Raji (cell line): ENCODE results near the gene ARL5A.

Source experiments
- POLR2A ChIP-seq: IDR thresholded peaks from 2 replicates; pipeline ENCODE4 v1.6.1; 2011; ENCODE audit warnings: low read depth, low read length, control low read depth; ENCODE audit not compliant: insufficient read depth

ARL5A gene

DNA sequence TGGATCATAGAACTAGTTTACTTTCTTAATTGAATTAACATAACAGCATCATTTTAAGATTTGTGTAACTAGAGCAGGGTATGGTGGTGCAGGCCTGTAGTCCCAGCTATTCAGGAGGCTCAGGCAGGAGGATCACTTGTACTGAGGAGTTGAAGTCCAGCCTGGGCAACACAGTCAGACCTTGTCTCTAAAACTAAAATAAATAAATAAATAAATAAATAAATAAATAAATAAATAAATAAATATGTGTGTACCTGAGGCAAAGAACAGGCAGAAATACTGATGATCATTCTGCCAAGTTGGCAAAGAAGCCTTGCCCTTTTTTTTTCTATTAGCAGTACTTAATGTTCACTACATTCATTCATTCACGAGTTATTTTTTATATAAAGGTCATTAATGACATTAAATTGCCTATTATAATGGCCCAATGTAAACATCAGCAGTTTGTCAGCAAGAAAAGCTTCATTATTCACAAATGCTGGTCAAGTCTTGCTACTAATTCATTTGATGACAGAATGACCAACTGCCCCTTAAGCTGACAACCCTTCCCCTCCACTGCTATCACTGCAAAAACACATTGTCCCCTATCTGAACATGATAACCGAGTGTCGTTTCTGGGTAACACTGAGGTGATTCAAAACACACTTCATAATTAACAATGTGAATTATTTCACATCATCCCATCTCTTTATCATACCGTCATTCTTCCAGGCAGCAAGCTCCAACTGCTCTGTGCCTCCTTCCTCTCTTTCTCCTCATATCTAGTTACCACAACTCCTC is 39.0 kb downstream of the ARL5A start:
- no peak for TF ChIP-seq POLR2A

DNA sequence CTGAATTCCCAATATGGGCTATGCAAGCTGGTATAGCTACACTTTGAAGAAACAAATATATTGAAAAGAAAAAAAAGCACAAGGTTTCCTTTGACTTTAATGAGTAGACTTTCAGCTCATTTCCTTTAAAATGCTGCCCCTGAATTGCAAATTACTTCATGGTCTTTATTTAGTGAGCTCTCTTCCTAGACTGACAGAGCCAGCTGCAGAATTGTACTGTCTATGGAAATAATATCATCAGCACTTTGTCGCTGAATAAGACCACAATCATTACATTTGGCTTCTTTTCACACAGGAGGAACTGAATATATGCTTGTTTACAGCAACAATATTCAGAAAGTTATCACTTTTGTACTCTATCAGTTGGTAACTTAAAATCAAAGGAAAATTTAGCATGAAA is 41.7 kb downstream of the ARL5A start:
- no peak for TF ChIP-seq POLR2A

DNA sequence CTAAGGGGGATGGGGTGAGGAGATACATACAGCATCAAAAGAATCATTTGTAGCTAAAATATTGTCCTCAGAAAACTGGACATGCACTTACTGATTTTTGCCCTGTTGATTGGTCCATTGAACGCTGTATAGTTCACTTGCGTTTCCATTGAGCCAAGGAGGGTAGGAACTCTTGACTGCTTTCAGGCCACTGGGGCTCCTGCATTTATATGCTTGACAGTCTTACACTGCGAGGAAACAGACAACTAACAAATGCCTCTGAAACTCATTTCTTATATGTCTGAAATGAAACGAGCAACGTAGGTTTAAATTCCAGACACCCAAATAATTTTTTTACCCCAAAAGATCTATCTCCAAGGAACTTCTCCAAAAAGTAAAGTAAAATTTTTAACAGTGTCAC is 42.1 kb downstream of the ARL5A start:
- no peak for TF ChIP-seq POLR2A

DNA sequence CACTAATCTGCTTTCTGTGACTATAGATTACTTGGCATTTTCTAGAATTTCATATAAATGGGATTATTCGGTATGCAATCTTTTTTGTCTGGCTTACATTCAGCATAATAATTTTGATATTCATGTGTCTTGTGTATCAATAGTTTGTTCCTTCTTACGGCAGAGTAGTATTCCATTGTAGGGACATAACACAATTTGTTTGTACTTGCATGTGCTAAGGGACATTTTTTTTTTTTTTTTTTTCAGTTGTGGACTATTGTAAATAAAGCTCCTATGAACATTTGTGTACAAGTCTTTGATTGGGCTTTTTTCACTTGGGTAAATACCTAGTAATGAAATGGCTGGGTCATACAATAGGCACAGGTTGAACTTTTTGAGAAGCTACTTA is 45.1 kb downstream of the ARL5A start:
- TF ChIP-seq POLR2A, result no peak

DNA sequence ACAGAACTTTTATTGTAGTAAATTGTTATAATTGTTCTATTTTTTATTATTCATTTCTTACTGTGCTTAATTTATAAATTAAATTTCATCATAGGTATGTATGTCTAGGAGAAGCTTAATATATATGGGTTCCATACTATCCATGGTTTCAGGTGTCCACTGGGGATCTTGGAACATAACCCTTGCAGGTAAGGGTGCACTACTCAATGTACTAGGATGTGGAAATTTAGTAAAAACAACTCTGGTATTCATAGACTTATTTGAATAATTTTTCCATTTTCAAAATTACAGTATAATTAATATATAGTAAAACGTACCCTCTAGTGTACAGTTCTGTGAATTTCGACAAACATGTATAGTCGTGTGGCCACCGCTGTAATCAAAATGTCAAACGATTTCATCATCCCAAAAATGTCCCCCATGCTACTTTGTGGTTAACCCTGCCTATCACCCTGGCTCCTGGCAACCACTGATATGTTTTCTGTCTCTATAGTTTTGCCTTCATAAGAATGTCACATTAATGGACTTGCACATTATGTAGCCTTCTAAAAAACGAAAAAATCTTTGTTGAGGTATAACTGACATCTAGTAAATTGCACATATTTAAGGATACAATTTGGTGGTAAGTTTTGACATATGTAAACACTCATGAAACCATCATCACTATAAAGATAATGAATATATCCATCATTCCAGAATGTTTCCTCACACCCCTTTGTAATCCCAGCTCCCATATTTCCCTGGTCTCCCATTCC is 45.7 kb downstream of the ARL5A start:
- no peak for TF ChIP-seq POLR2A

DNA sequence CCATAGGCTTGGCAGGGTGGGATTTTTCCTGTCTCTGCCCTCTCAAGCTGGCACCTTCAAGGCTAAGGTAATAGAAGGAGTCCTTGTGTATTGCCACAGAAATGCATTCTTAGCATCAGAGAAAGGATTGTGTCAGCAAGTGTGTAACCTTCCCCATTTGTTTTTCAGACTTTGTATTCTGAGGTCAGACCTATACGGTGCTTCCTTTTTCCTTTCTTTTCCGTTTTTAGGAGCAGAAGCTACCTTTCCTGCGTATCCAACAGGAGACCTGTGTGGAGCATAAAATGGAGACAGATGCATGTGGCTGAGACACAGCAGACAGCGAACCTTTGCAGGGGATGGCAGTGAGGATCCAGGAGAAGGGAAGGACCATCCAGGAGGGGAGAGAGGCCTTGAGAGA is 46.6 kb downstream of the ARL5A start:
- TF ChIP-seq POLR2A, result no peak

DNA sequence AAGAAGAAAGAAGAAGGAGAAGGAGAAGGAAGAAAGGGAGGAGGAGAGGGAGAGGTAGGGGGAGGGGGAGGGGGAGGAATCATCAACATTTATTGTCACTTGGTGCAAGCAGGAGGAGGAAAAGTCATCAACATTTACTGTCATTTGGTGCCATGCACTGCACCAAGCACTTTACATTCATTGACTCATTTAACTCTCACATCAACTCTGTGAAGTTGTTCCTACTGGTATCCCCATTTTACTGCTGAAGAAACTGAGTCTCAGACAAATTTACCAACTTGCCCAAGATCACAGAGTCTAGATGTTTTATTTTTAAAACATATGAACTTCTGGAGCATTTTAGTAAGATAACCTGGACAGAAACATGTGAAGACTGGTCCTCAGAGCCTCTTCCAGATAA is 47.3 kb downstream of the ARL5A start:
- no peak for TF ChIP-seq POLR2A

DNA sequence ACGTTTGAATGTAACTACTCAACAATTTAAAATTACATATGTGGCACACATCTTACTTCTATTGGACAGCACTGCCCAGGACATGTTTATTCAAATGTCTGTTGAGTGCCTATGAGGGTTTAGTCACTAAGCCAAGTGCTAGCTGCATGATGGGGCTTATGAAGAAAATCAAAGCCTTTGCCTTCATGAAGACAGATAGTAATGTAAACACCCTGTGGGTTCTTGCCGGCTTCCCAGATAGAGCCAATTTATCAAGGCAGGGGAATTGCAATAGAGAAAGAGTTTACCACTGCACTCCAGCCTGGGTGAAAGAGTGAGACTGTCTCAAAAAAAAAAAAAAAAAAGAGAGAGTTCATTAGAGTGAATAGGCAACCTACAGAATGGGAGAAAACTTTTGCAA is 50.3 kb downstream of the ARL5A start:
- TF ChIP-seq POLR2A, result no peak

DNA sequence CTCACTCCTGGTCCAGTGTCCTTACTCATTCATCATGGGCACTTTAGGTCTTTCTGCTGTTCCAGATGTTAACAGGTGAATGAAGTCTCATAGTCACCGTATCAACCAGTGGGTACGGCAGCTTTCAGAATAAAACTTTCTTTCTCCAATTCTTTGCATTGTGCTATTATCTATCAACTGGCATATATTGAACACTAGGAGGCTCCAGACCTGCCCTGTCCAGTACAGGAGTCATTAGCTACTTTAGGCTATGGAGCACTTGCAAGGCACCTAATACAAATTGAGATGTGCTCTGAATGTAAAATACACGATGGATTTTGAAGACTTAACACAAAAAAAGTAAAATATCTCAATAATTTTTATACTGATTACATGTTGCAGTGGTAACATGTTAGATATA is 50.7 kb downstream of the ARL5A start:
- TF ChIP-seq POLR2A, result no peak

DNA sequence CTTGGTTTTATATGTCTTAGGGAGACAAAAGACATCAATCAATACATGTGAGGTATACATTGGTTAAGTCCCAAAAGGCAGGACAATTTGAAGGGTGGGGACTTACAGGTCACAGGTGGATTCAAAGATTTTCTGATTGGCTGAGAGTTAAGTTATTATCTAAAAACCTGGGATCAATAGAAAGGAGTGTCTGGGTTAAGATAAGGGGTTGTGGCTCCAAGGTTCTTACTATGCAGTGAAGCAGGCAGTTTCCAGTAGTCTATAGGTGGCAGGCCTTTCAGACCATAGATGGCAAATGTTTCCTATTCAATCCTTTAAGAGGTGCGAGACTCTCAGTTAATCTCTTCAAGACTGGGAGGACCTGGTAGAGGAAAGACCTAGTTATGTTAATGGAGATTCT is 51.9 kb downstream of the ARL5A start:
- no peak for TF ChIP-seq POLR2A

DNA sequence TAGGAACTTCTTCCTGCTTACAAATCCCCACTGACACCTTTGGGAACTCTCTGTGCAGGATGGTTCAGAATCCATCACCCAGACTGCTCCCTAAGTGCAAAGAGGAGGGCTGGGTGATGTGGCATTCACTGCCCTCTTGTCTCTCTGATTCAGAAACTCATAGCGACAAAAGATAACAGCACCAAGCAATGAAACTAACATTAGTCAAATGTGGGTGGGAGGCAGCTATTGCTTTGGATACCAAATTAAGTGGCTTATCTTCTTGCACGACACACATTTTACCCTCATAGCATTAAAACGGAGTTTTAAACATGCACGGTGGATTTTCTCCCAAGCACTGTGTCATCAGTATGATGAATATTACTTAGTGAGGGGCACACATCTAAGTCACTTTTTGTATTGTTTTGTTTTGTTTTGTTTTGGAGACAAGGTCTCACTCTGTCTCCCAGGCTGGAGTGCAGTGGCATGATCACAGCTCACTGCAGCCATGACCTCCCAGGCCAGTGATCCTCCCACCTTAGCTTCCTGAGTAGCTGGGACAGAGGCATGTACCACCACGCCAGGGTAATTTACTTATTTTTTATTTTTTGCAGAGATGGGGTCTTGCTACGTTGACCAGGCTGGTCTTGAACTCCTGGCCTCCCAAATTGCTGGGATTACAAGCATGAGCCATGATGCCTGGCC is 53.0 kb downstream of the ARL5A start:
- no peak for TF ChIP-seq POLR2A

DNA sequence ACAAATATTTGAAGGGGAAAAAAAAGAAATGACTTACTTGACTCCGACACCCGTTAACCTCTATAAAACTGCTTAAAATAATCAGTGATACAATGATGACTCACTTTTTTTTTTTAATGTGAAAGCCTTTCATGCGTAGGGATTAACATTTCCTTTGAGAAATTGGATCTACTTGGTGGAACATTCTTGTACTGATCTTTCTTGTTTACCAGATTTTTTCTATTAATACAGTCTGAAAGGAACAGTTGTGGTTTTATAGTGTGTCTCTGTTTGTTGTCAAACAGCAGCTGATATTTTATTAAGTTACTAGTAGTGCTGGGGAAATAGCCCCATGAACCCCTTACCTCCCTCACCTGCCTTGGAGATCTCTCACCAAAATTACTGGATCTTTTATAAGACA is 53.7 kb downstream of the ARL5A start:
- TF ChIP-seq POLR2A, result no peak

DNA sequence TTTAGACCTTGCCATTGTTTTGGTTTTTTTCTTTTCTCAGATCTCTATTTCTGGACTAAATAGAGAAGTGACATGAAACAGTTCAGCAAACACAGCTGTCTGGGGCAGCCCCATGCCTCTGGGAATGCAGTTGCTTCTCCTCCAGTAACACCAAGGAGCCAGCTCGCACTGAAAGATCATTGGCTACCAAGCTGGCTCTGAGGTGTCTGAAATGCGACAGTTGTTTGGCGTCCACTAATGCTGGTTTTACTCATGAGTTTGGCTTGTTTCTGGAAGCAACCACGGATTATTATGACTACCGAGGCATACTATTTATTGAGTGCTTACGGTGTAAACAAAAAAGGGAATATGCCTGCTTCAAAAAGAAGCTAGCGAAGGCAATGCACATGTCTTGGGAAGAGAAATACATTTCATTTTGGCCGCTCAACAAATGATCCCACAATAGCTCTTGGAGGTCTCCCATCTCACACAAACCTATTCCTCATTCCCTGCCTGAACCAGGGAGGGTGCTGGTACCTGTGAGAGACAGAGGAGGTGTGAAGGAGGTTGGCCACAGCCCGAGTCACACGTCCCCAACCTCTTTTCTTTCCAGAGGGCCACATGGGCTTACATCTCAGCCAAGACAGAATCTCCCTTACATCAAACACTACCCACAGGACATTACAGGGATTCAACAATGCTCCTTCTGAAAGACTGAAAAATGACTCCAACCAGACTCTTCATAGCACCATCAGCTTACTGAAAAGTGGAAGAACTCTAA is 56.4 kb downstream of the ARL5A start:
- no peak for TF ChIP-seq POLR2A

DNA sequence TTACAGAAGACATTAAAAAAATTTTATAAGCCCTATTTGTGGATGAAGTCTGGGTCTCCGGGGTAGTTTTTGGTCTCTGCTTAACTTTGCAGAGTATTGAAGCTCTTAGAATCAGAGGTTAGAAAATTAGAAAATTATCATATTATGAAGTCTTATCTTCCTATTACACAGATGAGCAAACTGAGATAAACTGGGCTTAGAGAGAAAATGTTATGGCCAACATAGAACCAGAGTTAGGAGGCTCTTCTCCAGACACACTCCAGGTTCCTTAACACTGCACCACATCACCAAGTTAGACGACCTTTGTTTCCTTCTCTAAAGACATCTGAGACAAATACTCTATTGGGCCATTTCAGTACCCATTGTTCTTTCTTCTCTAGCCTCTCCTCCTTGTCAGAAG is 57.2 kb downstream of the ARL5A start:
- TF ChIP-seq POLR2A, result no peak

DNA sequence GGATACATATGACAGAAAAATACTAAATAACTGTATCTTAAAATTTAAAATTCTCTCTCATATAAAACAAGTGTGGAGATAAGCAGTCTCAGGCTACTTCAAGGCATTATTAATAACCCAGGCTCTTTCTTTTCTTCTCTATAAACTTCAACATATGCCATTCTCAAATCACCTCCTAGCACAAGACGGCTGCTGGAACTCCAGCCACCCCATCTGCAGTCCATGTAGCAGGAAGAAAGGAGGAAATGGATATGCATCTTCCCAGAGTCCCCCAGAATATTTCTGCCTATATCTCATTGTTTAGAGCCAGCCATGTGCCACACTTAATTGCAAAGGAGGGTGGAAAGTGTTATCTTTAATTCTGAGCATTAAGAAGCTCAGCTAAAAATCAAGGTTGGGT is 58.6 kb downstream of the ARL5A start:
- no peak for TF ChIP-seq POLR2A
